Suprapubic skin (tissue), 3 donors: Measurements from ENCODE around the gene DCAF15.

ENCODE experiments used
- CTCF ChIP-seq, 2 donors: fragments of 200-600 bp in 1 of 2; fragments of 450-650 bp in 1 of 2; sonication (generic) in 1 of 2; IDR thresholded peaks; one replicate each; pipeline ENCODE4 v1.5.1; 2016 to 2019; ENCODE audit warnings: antibody characterized with exemption in 2 of 2, mild to moderate bottlenecking in 1 of 2, moderate library complexity in 1 of 2
- POLR2AphosphoS5 ChIP-seq, 3 donors: sonication (generic); formaldehyde crosslinking; IDR thresholded peaks; one replicate each; pipeline ENCODE4 v1.6.1; 2017; ENCODE audit warnings: antibody characterized with exemption in 3 of 3

GRCh38 chr19:13989487-13989886 lies 37.2 kb downstream of the DCAF15 start:
- no peak for TF ChIP-seq POLR2AphosphoS5 (IDR thresholded peaks at IDR 0.05)
- no peak for TF ChIP-seq CTCF (IDR thresholded peaks at IDR 0.05)
